ENCODE results near the gene SLC25A53. TPM values are rescaled to one million over a fixed set of nuclear protein-coding genes. Genes with fewer than 3 reads are reported as not detected.

SLC25A53 gene
- polyA plus RNA-seq, 2 of the 4 experiments (the other 2 are of a cell fraction): 4.6 to 5.0 TPM

DNA sequence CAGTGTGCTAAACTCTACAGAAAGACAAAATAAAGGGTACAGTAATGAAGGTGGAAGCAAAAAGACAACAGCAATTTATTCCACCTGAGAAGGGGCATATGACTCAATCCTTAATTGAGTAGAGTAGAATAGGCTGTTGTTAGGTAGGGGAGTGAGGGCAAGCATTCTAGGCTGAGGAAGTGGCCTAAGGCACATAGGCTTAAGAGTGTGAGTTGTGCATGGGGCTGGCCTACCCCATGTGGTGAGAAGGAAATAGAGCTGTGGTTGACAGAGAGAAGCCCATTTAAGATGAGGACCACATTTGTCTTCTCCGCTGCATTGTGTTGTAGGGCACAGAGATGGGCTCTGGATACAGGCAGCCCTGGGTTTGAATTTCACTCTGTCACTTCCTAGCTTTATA, 47.9 kb downstream of the SLC25A53 start:
- no peak for DNase-seq (ENCODE audit: low read depth in 1 of 2, low spot score in 1 of 2)
- Histone ChIP-seq H3K4me1 (no peaks in the 10 kb centered on the region), H3K27ac (no peak overlapping the region), H3K9me3 (no peaks in the 10 kb centered on the region), H3K4me2 (no peak overlapping the region), H3K4me3 (no peak overlapping the region)
- TF ChIP-seq NFE2L2 (conservative IDR thresholded peaks at IDR 0.05; ENCODE audit: low read length) (no peak), HDAC2 (IDR thresholded peaks at IDR 0.05) (no peak), HEYL (CRISPR knock-in tag; IDR thresholded peaks at IDR 0.05) (no peak), ELK1 (IDR thresholded peaks at IDR 0.05; ENCODE audit: low read depth, low read length) (no peak), RFX5 (IDR thresholded peaks at IDR 0.05) (no peak), RCOR1 (IDR thresholded peaks at IDR 0.05; ENCODE audit: low read depth, low read length) (no peak), PBX3 (IDR thresholded peaks at IDR 0.05) (no peak), CBX8 (IDR thresholded peaks at IDR 0.05) (no peak), GATA3 (IDR thresholded peaks at IDR 0.05; ENCODE audit: borderline replicate concordance) (no peak), FOXS1 (CRISPR knock-in tag; IDR thresholded peaks at IDR 0.05) (no peak), CBX2 (IDR thresholded peaks at IDR 0.05; ENCODE audit: borderline replicate concordance, low read depth) (no peak), TFCP2L1 (CRISPR knock-in tag; IDR thresholded peaks at IDR 0.05) (no peak), ATOH8 (CRISPR knock-in tag; IDR thresholded peaks at IDR 0.05; ENCODE audit: low read depth) (no peak), MAZ (IDR thresholded peaks at IDR 0.05; ENCODE audit: borderline replicate concordance, low read depth, low read length) (no peak), MAFK (IDR thresholded peaks at IDR 0.05; ENCODE audit: partially characterized antibody) (no peak), MYC (IDR thresholded peaks at IDR 0.05; ENCODE audit: borderline replicate concordance, low read length) (no peak), FOSB (CRISPR knock-in tag; IDR thresholded peaks at IDR 0.05) (no peak), HOXB13 (CRISPR knock-in tag; IDR thresholded peaks at IDR 0.05; ENCODE audit: low read depth) (no peak), EP300 (IDR thresholded peaks at IDR 0.05) (no peak)
- TF ChIP-seq, protein P1, sequence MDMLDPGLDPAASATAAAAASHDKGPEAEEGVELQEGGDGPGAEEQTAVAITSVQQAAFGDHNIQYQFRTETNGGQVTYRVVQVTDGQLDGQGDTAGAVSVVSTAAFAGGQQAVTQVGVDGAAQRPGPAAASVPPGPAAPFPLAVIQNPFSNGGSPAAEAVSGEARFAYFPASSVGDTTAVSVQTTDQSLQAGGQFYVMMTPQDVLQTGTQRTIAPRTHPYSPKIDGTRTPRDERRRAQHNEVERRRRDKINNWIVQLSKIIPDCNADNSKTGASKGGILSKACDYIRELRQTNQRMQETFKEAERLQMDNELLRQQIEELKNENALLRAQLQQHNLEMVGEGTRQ (IDR thresholded peaks at IDR 0.05): no peak
- no peak for ATAC-seq
- 47% methylated on average over 1 of the region's 1 CpG for WGBS (ENCODE audit: missing lambda C conversion rate)
- ChIA-PET POLR2A (no interaction called here), CTCF (interaction anchor here (0.9 to 1.4 kb wide), 2 partner anchors 27 to 264 kb away, joined by 3 to 4 read pairs; no protein-coding TSS in a partner anchor)
- no peak for FAIRE-seq

- ATAC-seq (no peak), DNase-seq (ENCODE audit: low read depth in 1 of 2, low spot score in 1 of 2) (no peak), FAIRE-seq (no peak)
- TF ChIP-seq MAFK (IDR thresholded peaks at IDR 0.05; ENCODE audit: partially characterized antibody) (peak; percentile 97), HOXB5 (CRISPR knock-in tag; IDR thresholded peaks at IDR 0.05) (no peak)
- H3K9me3 ChIP-seq: no peaks in the 10 kb centered on the region
- no peak overlapping the region for H3K27ac ChIP-seq
- ChIA-PET CTCF (interaction anchor here (0.7 to 1.6 kb wide), 3 partner anchors 7 to 251 kb away, joined by 3 to 6 read pairs (median 4); partner anchors contain the start of gene ZCCHC18), POLR2A (no interaction called here)
- H3K4me2 ChIP-seq: no peak overlapping the region
- no peak overlapping the region for H3K4me3 ChIP-seq
- 22% methylated on average over 11 of the region's 11 CpGs for WGBS (ENCODE audit: missing lambda C conversion rate)
- no peaks in the 10 kb centered on the region for H3K4me1 ChIP-seq
Measured at GRCh38 chrX:104105330-104106262, 51.2 kb downstream of the SLC25A53 start.

Measured in A549 (cell line).